GM18519 (cell line): Measurements from ENCODE around the gene PRKAR2B.
"Not testable (repeated sequence)": the region's sequence is repeated elsewhere in the genome, so short reads cannot be mapped to it uniquely, and the experiment has no call there.

Experiments
- ATAC-seq: cut with Tn5 transposase; IDR thresholded peaks from one replicate; pipeline ENCODE4 v1.9.1; 2021; ENCODE audit warnings: mild to moderate bottlenecking, moderate library complexity; ENCODE audit not compliant: unreplicated experiment, low FRiP score

Gene PRKAR2B

GRCh38 chr7:107075863-107076574 is 31.5 kb downstream of the PRKAR2B start:
- no peak for ATAC-seq

- no peak for ATAC-seq
These were observed 32.5 kb downstream of the PRKAR2B start for GRCh38 chr7:107076781-107077698.

GRCh38 chr7:107077699-107078516 is 33.4 kb downstream of the PRKAR2B start:
- ATAC-seq, result no peak

- ATAC-seq, result no peak
These were observed 34.0 kb downstream of the PRKAR2B start for GRCh38 chr7:107078517-107078966.

- no peak for ATAC-seq
These were observed 34.9 kb downstream of the PRKAR2B start for GRCh38 chr7:107079212-107079940.

GRCh38 chr7:107080099-107080505 is 35.6 kb downstream of the PRKAR2B start:
- no peak for ATAC-seq

- no peak for ATAC-seq
These were observed 36.0 kb downstream of the PRKAR2B start for GRCh38 chr7:107080533-107080932.

GRCh38 chr7:107085180-107085579 is 40.7 kb downstream of the PRKAR2B start:
- ATAC-seq, result no peak

GRCh38 chr7:107089627-107090026 is 45.1 kb downstream of the PRKAR2B start:
- no peak for ATAC-seq

GRCh38 chr7:107090457-107090856 is 46.0 kb downstream of the PRKAR2B start:
- no peak for ATAC-seq

- no peak for ATAC-seq
These were observed 46.8 kb downstream of the PRKAR2B start for GRCh38 chr7:107091306-107091705.

- not testable (repeated sequence) for ATAC-seq
These were observed 49.2 kb downstream of the PRKAR2B start for GRCh38 chr7:107093671-107094070.

- ATAC-seq, result not testable (repeated sequence)
These were observed 54.6 kb downstream of the PRKAR2B start for GRCh38 chr7:107099154-107099553.

- no peak for ATAC-seq
These were observed 56.3 kb downstream of the PRKAR2B start for GRCh38 chr7:107100824-107101223.

- ATAC-seq, result no peak
These were observed 58.9 kb downstream of the PRKAR2B start for GRCh38 chr7:107103369-107103768.

GRCh38 chr7:107104801-107105200 is 60.3 kb downstream of the PRKAR2B start:
- ATAC-seq, result no peak

- no peak for ATAC-seq
These were observed 61.2 kb downstream of the PRKAR2B start for GRCh38 chr7:107105591-107106245.

GRCh38 chr7:107108793-107109371 is 64.4 kb downstream of the PRKAR2B start:
- ATAC-seq, result no peak

GRCh38 chr7:107109955-107110354 is 65.5 kb downstream of the PRKAR2B start:
- no peak for ATAC-seq
